ENCODE measurements around the gene NEU2. TPM values are rescaled to one million over a fixed set of nuclear protein-coding genes. Genes with fewer than 3 reads are reported as not detected.

The NEU2 gene
- total and polyA plus RNA-seq, 2 of the 13 experiments (the other 11 are each of a cell fraction or from before 2014, with no cell fraction given): not detected

DNA sequence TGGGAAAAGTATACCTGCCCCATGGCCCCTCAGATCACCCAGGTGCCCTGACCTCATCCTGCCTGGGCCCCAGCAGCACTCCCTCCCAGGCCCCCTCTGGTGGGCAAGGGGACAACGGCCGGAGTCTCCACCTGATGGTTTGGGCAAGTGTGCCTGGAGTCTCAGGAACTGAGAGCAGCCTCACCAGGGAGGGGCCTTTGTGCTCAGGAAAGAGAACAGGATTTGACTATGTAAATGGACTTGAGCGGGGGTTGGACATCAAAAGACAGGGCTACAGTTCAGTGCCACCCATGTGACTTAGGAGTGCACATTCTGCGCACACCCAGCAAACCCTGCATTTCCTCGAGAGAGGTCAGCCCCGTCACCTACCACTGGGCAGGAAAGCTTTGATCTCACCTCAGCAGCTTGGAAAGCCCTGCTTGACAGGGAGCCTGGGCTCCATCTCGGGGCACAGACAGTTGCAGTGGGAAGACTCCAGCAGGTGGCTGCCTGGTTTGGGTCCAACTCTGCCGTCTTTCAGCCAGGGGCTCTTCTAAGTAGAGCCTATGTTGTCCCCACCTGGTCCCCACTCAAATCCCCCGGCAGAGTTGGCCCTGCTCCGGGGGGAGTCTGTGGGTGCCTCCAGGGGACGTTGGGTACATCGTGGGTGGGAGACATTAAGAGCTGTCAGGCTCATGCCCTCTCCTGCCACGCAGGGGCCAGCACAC lies 30.9 kb downstream of the NEU2 start (continued):
- TF ChIP-seq ZBTB14 (CRISPR knock-in tag; IDR thresholded peaks at IDR 0.05) (0 out of 2 replicates have a peak, but pooled peaks have one; percentile 42), ZC3H13 (CRISPR knock-in tag; IDR thresholded peaks at IDR 0.05) (0 out of 2 replicates have a peak, but pooled peaks have one; percentile 3), SAP130 (CRISPR knock-in tag; IDR thresholded peaks at IDR 0.05; ENCODE audit: low read depth) (peak; percentile 98), HMGXB4 (CRISPR knock-in tag; IDR thresholded peaks at IDR 0.05; ENCODE audit: borderline replicate concordance in 1 of 2, low read depth in 1 of 2) (peak; percentile 60 to 65; a peak in 2 of 4 replicates), EED (CRISPR knock-in tag; IDR thresholded peaks at IDR 0.05) (0 out of 2 replicates have a peak, but pooled peaks have one; percentile 23), HNRNPK (IDR thresholded peaks at IDR 0.05; ENCODE audit: low read depth, low read length, poor library complexity, severe bottlenecking) (no peak), CENPT (CRISPR knock-in tag; IDR thresholded peaks at IDR 0.05; ENCODE audit: low read depth) (peak; percentile 60; the same call in 1 of the 2 replicates), FOXP1 (IDR thresholded peaks at IDR 0.05) (no peak), FOXP1 (CRISPR knock-in tag; IDR thresholded peaks at IDR 0.05) (peak; percentile 78), DPF2 (CRISPR knock-in tag; IDR thresholded peaks at IDR 0.05; ENCODE audit: borderline replicate concordance, low read depth) (peak; percentile 22; the same call in 1 of the 2 replicates), RBM39 (IDR thresholded peaks at IDR 0.05; ENCODE audit: low read depth, low read length, poor library complexity, severe bottlenecking) (no peak), NFIC (IDR thresholded peaks at IDR 0.05; ENCODE audit: low read length) (peak; percentile 54), NR2F6 (IDR thresholded peaks at IDR 0.05) (peak; percentile 89), NR2F6 (CRISPR knock-in tag; IDR thresholded peaks at IDR 0.05) (peak; percentile 95), ZBTB38 (CRISPR knock-in tag; IDR thresholded peaks at IDR 0.05) (peak; percentile 75), REPIN1 (CRISPR knock-in tag; IDR thresholded peaks at IDR 0.05; ENCODE audit: borderline replicate concordance, low read depth) (peak; percentile 76; the same call in 1 of the 2 replicates), NCOA5 (CRISPR knock-in tag; IDR thresholded peaks at IDR 0.05) (no peak)
- TF ChIP-seq, protein P1, sequence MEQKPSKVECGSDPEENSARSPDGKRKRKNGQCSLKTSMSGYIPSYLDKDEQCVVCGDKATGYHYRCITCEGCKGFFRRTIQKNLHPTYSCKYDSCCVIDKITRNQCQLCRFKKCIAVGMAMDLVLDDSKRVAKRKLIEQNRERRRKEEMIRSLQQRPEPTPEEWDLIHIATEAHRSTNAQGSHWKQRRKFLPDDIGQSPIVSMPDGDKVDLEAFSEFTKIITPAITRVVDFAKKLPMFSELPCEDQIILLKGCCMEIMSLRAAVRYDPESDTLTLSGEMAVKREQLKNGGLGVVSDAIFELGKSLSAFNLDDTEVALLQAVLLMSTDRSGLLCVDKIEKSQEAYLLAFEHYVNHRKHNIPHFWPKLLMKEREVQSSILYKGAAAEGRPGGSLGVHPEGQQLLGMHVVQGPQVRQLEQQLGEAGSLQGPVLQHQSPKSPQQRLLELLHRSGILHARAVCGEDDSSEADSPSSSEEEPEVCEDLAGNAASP (CRISPR knock-in tag; IDR thresholded peaks at IDR 0.05; ENCODE audit: borderline replicate concordance): peak; percentile 92
- TF ChIP-seq, protein P2, sequence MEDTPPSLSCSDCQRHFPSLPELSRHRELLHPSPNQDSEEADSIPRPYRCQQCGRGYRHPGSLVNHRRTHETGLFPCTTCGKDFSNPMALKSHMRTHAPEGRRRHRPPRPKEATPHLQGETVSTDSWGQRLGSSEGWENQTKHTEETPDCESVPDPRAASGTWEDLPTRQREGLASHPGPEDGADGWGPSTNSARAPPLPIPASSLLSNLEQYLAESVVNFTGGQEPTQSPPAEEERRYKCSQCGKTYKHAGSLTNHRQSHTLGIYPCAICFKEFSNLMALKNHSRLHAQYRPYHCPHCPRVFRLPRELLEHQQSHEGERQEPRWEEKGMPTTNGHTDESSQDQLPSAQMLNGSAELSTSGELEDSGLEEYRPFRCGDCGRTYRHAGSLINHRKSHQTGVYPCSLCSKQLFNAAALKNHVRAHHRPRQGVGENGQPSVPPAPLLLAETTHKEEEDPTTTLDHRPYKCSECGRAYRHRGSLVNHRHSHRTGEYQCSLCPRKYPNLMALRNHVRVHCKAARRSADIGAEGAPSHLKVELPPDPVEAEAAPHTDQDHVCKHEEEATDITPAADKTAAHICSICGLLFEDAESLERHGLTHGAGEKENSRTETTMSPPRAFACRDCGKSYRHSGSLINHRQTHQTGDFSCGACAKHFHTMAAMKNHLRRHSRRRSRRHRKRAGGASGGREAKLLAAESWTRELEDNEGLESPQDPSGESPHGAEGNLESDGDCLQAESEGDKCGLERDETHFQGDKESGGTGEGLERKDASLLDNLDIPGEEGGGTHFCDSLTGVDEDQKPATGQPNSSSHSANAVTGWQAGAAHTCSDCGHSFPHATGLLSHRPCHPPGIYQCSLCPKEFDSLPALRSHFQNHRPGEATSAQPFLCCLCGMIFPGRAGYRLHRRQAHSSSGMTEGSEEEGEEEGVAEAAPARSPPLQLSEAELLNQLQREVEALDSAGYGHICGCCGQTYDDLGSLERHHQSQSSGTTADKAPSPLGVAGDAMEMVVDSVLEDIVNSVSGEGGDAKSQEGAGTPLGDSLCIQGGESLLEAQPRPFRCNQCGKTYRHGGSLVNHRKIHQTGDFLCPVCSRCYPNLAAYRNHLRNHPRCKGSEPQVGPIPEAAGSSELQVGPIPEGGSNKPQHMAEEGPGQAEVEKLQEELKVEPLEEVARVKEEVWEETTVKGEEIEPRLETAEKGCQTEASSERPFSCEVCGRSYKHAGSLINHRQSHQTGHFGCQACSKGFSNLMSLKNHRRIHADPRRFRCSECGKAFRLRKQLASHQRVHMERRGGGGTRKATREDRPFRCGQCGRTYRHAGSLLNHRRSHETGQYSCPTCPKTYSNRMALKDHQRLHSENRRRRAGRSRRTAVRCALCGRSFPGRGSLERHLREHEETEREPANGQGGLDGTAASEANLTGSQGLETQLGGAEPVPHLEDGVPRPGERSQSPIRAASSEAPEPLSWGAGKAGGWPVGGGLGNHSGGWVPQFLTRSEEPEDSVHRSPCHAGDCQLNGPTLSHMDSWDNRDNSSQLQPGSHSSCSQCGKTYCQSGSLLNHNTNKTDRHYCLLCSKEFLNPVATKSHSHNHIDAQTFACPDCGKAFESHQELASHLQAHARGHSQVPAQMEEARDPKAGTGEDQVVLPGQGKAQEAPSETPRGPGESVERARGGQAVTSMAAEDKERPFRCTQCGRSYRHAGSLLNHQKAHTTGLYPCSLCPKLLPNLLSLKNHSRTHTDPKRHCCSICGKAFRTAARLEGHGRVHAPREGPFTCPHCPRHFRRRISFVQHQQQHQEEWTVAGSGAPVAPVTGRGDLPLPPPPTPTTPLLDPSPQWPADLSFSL (CRISPR knock-in tag; IDR thresholded peaks at IDR 0.05): no peak; the same call in 1 of the 2 replicates

Measured in HepG2 (cell line).